Small intestine (tissue), 7 donors: ENCODE data around the gene CAMTA1. TPM values are rescaled to one million over a fixed set of nuclear protein-coding genes. Genes with fewer than 3 reads are reported as not detected.

ENCODE experiments used
- DNase-seq, 2 donors: peaks; one replicate each; pipeline versions ENCODE4 v3.0.0 to v3.0.0-alpha.2; 2013
- FAIRE-seq: peaks from 2 replicates; lab custom pipeline; 2012; peaks lifted over from hg19 to GRCh38; lab: Jason Lieb, UNC
- H3K27ac ChIP-seq, 3 donors: one replicate each; pipeline ENCODE4 v1.5.1; 2013; ENCODE audit warnings: low read length in 2 of 3, mild to moderate bottlenecking in 2 of 3, control low read depth in 1 of 3, inconsistent platforms in 1 of 3, low read depth in 1 of 3, moderate library complexity in 1 of 3
- H3K27me3 ChIP-seq, 3 donors: one replicate each; pipeline ENCODE4 v1.6.1; 2013; ENCODE audit warnings: low read length in 3 of 3, inconsistent platforms in 1 of 3; ENCODE audit not compliant: control insufficient read depth in 3 of 3, insufficient read depth in 3 of 3
- H3K36me3 ChIP-seq, 3 donors: one replicate each; pipeline ENCODE4 v1.6.1; 2013; ENCODE audit warnings: low read length in 3 of 3, inconsistent platforms in 1 of 3, low read depth in 1 of 3, mild to moderate bottlenecking in 1 of 3, moderate library complexity in 1 of 3; ENCODE audit not compliant: control insufficient read depth in 3 of 3, insufficient read depth in 2 of 3
- H3K4me1 ChIP-seq, 3 donors: one replicate each; pipeline ENCODE4 v1.6.1; 2013; ENCODE audit warnings: low read length in 2 of 3, inconsistent platforms in 1 of 3, low read depth in 1 of 3, mild to moderate bottlenecking in 1 of 3, moderate library complexity in 1 of 3; ENCODE audit not compliant: control insufficient read depth in 3 of 3, insufficient read depth in 2 of 3
- H3K4me3 ChIP-seq, 3 donors: one replicate each; pipeline ENCODE4 v1.5.1; 2013; ENCODE audit warnings: low read length in 3 of 3, control low read depth in 1 of 3, inconsistent platforms in 1 of 3, low read depth in 1 of 3, mild to moderate bottlenecking in 1 of 3, moderate library complexity in 1 of 3
- H3K9me3 ChIP-seq, 2 donors: one replicate each; pipeline ENCODE4 v1.6.1; 2013; ENCODE audit warnings: low read depth in 1 of 2, low read length in 1 of 2; ENCODE audit not compliant: control insufficient read depth in 2 of 2, insufficient read depth in 1 of 2
- WGBS, 3 donors: extraction: QIAGEN DNeasy Blood & Tissue Kit; methylation state at CpG; one replicate each; pipeline ENCODE4 v1.1.7; 2013; 5-methylcytosine and 5-hydroxymethylcytosine counted together
- polyA plus RNA-seq, 4 donors: library from polyadenylated mRNA; stranded (reverse) in 3 of 4; unstranded in 1 of 4; fragments of 200-250 nt in 3 of 4; fragments of 120-200 nt in 1 of 4; gene quantifications; one replicate each; pipeline versions ENCODE4 v1.2.1 to v1.2.3, GENCODE V29; 2013
- donor health status: healthy with polysubstance abuse.
- donor health status: control.
- donor health status: control.
- donor health status: Bipolar disorder and iron deficiency.
- donor health status: healthy.

The CAMTA1 gene
- polyA plus RNA-seq, 4 donors, result 57.6 to 177 (median 147) TPM

- FAIRE-seq, result no peak
- no peak overlapping the region for H3K4me3 ChIP-seq
- H3K27ac ChIP-seq, result no peak overlapping the region
- WGBS, 3 donors, result 87 to 92% (median 90%) methylated on average over 5 of the region's 5 CpGs
- H3K36me3 ChIP-seq, result no peaks in the 10 kb centered on the region
- no peaks in the 10 kb centered on the region for H3K4me1 ChIP-seq
- H3K27me3 ChIP-seq, result no peaks in the 10 kb centered on the region
- no peak for DNase-seq
- H3K9me3 ChIP-seq, result no peaks in the 10 kb centered on the region
Measured at GRCh38 chr1:7313826-7314225, 528.6 kb downstream of the CAMTA1 start.

GRCh38 chr1:7315316-7315715 lies 530.1 kb downstream of the CAMTA1 start:
- H3K36me3 ChIP-seq, result no peaks in the 10 kb centered on the region
- no peak overlapping the region for H3K4me3 ChIP-seq
- DNase-seq (no peak), FAIRE-seq (no peak)
- H3K4me1 ChIP-seq, result no peaks in the 10 kb centered on the region
- no peaks in the 10 kb centered on the region for H3K27me3 ChIP-seq
- H3K27ac ChIP-seq, result no peak overlapping the region
- WGBS, 3 donors, result 69 to 83% (median 78%) methylated on average over 4 of the region's 4 CpGs
- no peaks in the 10 kb centered on the region for H3K9me3 ChIP-seq

DNA sequence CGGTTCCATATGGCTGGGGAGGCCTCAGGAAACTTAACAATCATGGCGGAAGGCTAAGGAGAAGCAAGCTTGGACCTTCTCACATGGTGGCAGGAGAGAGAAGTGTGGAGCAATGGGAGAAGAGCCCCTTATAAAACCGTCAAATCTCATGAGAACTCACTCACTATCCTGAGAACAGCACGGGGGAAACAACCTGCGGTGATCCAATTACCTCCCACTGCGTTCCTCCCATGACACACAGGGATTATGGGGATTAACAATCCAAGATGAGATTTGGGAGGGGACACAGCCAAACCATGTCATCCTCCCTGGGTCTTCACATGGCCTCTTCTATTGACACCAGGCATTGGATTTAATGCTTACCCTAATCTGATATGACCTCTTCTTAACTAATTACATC lies 530.7 kb downstream of the CAMTA1 start:
- H3K4me3 ChIP-seq, result no peak overlapping the region
- 84 to 92% (median 89%) methylated on average over 6 of the region's 6 CpGs for WGBS, 3 donors
- H3K36me3 ChIP-seq, result no peaks in the 10 kb centered on the region
- no peak for DNase-seq
- FAIRE-seq, result no peak
- H3K4me1 ChIP-seq, result no peaks in the 10 kb centered on the region
- H3K9me3 ChIP-seq, result no peaks in the 10 kb centered on the region
- no peak overlapping the region for H3K27ac ChIP-seq
- no peaks in the 10 kb centered on the region for H3K27me3 ChIP-seq

GRCh38 chr1:7317888-7318287 lies 532.6 kb downstream of the CAMTA1 start:
- Histone ChIP-seq H3K9me3 (no peaks in the 10 kb centered on the region), H3K4me1 (no peaks in the 10 kb centered on the region), H3K27me3 (no peaks in the 10 kb centered on the region), H3K4me3 (no peak overlapping the region), H3K36me3 (no peaks in the 10 kb centered on the region), H3K27ac (no peak overlapping the region)
- 88 to 90% (median 89%) methylated on average over 2 of the region's 2 CpGs for WGBS, 3 donors
- FAIRE-seq (no peak), DNase-seq (no peak)

DNA sequence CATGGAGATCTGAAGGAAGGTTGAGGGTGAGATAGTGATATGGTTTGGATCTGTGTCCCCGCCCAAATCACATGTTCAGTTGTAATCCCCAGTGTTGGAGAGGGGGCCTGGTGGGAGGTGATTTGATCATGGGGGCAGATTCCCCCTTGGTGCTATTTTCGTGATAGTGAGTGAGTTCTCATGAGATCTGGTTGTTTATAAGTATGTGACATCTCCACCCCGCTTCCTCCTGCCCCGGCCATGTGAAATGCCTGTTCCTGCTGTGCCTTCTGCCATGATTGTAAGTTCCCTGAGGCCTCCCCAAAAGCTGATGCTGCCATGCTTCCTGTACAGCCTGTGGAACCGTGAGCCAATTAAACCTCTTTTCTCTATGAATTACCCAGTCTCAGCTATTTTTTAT lies 533.9 kb downstream of the CAMTA1 start:
- H3K36me3 ChIP-seq, result no peaks in the 10 kb centered on the region
- no peaks in the 10 kb centered on the region for H3K4me1 ChIP-seq
- H3K9me3 ChIP-seq, result no peaks in the 10 kb centered on the region
- H3K27ac ChIP-seq, result no peak overlapping the region
- FAIRE-seq (no peak), DNase-seq (no peak)
- H3K27me3 ChIP-seq, result no peaks in the 10 kb centered on the region
- WGBS, 3 donors, result 87 to 91% (median 89%) methylated on average over 5 of the region's 5 CpGs
- H3K4me3 ChIP-seq, result no peak overlapping the region

DNA sequence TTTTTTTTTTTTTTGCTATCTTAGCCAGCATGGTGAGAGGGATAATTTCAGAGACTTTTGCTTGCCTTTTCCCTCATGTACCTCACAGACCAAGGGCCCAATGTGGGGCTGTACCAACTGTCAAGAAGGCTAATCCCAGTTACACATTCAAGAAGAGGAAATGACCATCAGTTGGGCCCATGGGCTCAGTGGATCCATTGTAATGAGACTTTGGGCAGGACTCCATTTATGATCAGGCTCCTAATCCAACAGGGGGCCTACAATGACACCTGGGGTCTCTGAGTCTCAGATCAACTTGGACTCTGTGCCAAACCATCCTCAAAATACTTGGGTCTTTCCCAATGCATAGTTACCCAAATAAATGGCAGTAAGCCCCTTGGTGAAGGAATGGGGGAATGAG lies 535.4 kb downstream of the CAMTA1 start:
- H3K9me3 ChIP-seq, result no peaks in the 10 kb centered on the region
- FAIRE-seq (no peak), DNase-seq (no peak)

DNA sequence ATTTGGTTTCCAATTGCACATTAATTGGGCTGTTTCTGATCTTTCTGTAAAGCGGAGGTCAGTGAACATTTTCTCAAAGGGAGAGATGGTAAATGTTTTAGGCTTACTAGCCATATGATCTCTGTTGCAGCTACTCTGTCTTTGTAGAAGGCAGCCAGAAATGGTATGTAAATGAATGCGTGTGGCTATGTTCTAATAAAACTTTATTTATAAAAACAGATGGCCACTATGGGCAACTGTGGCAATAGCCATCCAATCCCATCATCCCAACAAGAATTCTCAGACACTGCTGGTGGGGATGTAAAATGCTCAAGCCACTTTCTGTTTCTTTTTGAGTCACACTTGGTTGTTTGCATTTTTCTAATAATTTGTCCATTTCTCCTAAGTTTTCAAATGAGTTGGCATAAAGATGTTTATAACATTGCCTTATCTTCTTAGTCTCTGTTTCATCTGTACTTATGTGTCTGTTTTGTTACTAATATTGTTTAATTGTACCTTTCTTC lies 537.1 kb downstream of the CAMTA1 start:
- Histone ChIP-seq H3K4me1 (no peaks in the 10 kb centered on the region), H3K9me3 (no peaks in the 10 kb centered on the region), H3K4me3 (no peak overlapping the region), H3K36me3 (no peaks in the 10 kb centered on the region), H3K27ac (no peak overlapping the region), H3K27me3 (no peaks in the 10 kb centered on the region)
- WGBS, 3 donors, result 94 to 97% (median 95%) methylated on average over 2 of the region's 2 CpGs
- no peak for FAIRE-seq
- DNase-seq, result no peak

More for the DNA sequence above, 535.4 kb downstream of the CAMTA1 start:
- Histone ChIP-seq H3K27me3 (no peaks in the 10 kb centered on the region), H3K4me3 (no peak overlapping the region), H3K4me1 (no peaks in the 10 kb centered on the region), H3K27ac (no peak overlapping the region), H3K36me3 (no peaks in the 10 kb centered on the region)

GRCh38 chr1:7322912-7323311 lies 537.7 kb downstream of the CAMTA1 start:
- no peak overlapping the region for H3K4me3 ChIP-seq
- no peaks in the 10 kb centered on the region for H3K36me3 ChIP-seq
- peaks cover 0 to under 1% of the 10 kb centered on the region in 2 donors for H3K9me3 ChIP-seq
- no peaks in the 10 kb centered on the region for H3K27me3 ChIP-seq
- FAIRE-seq, result no peak
- DNase-seq, result no peak
- H3K4me1 ChIP-seq, result no peaks in the 10 kb centered on the region
- WGBS, 3 donors, result 62 to 76% (median 64%) methylated on average over 1 of the region's 1 CpG
- no peak overlapping the region for H3K27ac ChIP-seq

GRCh38 chr1:7325254-7325653 lies 540.0 kb downstream of the CAMTA1 start:
- H3K27ac ChIP-seq, result no peak overlapping the region
- peaks cover 0 to 3% of the 10 kb centered on the region in 2 donors for H3K9me3 ChIP-seq
- WGBS, 3 donors, result 75 to 82% (median 81%) methylated on average over 3 of the region's 3 CpGs
- no peaks in the 10 kb centered on the region for H3K4me1 ChIP-seq
- FAIRE-seq (no peak), DNase-seq (no peak)
- H3K36me3 ChIP-seq, result no peaks in the 10 kb centered on the region
- H3K27me3 ChIP-seq, result no peaks in the 10 kb centered on the region
- no peak overlapping the region for H3K4me3 ChIP-seq
